Stimulated activated memory B cell treated with anti-CD40 and anti-IgM and Interleukin-4, amounts not matched to agents 10 μg/mL and 1 μg/mL and 100 μg/mL, for 72 hours (primary cell): ENCODE measurements around the gene AP4M1.
A peak's percentile ranks its signal among the peaks of the same experiment; 100 is the strongest.

Source experiments
- ATAC-seq: fragments of 150-1000 bp; cut with Tn5 transposase; 2 replicates; pipeline ENCODE4 v1.10.0; 2021
- H3K27ac Mint-ChIP-seq: one replicate; pipeline ENCODE4 v1.8.0; 2022; ENCODE audit warnings: mild to moderate bottlenecking, mixed read lengths
- H3K27me3 Mint-ChIP-seq: one replicate; pipeline ENCODE4 v1.8.0; 2022; ENCODE audit warnings: mixed read lengths
- H3K36me3 Mint-ChIP-seq: one replicate; pipeline ENCODE4 v1.8.0; 2022; ENCODE audit warnings: mixed read lengths
- H3K4me1 Mint-ChIP-seq: one replicate; pipeline ENCODE4 v1.8.0; 2022; ENCODE audit warnings: mixed read lengths
- H3K4me3 Mint-ChIP-seq: one replicate; pipeline ENCODE4 v1.8.0; 2022; ENCODE audit warnings: mild to moderate bottlenecking, moderate library complexity, mixed read lengths
- H3K9me3 Mint-ChIP-seq: one replicate; pipeline ENCODE4 v1.8.0; 2022; ENCODE audit warnings: mixed read lengths

AP4M1 gene

GRCh38 chr7:100153708-100154535, 52.5 kb downstream of the AP4M1 start:
- H3K27me3 Mint-ChIP-seq = no peaks in the 10 kb centered on the region
- peaks cover 61% of the 10 kb centered on the region for H3K4me1 Mint-ChIP-seq
- no peak overlapping the region for H3K27ac Mint-ChIP-seq

DNA sequence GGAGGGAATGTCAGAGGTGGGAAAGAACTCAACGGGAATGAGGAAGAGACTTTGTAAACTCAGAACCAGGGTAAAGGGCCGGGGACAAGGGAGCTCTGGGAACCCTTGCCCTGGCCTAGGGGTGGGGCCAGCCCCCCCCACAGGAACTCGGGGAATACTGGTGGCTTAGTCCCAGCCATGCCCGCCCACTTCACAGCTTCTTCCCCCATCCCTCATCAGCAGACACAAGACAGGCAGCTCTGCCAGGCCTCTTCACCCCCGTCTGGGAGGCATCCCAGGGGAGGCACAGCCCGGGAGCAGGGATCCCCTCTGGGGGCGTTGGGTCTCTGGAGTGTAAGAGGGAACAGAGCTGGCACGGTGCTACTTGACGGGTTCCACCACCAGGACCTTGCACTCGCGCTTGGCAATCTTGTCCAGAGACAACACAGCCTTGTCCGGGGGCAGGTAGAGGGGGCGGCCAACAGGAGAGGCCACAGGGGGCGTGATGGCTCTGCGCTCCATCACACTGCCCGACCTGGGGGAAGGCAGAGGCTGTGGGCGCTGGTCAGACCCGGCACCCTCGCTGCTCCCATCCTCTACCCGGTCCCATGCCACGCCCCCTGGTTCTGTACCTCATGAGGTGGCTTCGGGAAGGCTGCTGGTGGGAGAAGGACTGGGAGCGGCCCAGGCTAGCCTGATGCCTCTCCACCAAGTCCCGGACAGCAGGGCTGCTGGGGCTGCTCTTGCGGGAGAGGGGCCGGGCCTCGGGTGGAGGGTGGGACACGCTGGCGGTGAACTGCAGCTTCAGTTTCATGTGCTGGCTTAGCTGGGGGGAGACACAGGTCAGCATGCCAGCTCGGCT, 53.4 kb downstream of the AP4M1 start:
- ATAC-seq = no peak
- H3K36me3 Mint-ChIP-seq = peaks cover 30% of the 10 kb centered on the region
- H3K4me1 Mint-ChIP-seq = peaks cover 63% of the 10 kb centered on the region
- H3K27me3 Mint-ChIP-seq = no peaks in the 10 kb centered on the region
- no peaks in the 10 kb centered on the region for H3K9me3 Mint-ChIP-seq
- H3K27ac Mint-ChIP-seq = no peak overlapping the region
- no peak overlapping the region for H3K4me3 Mint-ChIP-seq

More at GRCh38 chr7:100153708-100154535, 52.5 kb downstream of the AP4M1 start:
- Mint-ChIP-seq H3K36me3 (peaks cover 30% of the 10 kb centered on the region), H3K9me3 (no peaks in the 10 kb centered on the region), H3K4me3 (no peak overlapping the region)
- no peak for ATAC-seq

- H3K4me3 Mint-ChIP-seq = no peak overlapping the region
- H3K27me3 Mint-ChIP-seq = no peaks in the 10 kb centered on the region
- peaks cover 22% of the 10 kb centered on the region for H3K36me3 Mint-ChIP-seq
- no peak for ATAC-seq
- H3K4me1 Mint-ChIP-seq = peaks cover 55% of the 10 kb centered on the region
- H3K27ac Mint-ChIP-seq = peak overlapping the region; percentile 82
- H3K9me3 Mint-ChIP-seq = no peaks in the 10 kb centered on the region
Measured at GRCh38 chr7:100155553-100156317, 54.3 kb downstream of the AP4M1 start.

DNA sequence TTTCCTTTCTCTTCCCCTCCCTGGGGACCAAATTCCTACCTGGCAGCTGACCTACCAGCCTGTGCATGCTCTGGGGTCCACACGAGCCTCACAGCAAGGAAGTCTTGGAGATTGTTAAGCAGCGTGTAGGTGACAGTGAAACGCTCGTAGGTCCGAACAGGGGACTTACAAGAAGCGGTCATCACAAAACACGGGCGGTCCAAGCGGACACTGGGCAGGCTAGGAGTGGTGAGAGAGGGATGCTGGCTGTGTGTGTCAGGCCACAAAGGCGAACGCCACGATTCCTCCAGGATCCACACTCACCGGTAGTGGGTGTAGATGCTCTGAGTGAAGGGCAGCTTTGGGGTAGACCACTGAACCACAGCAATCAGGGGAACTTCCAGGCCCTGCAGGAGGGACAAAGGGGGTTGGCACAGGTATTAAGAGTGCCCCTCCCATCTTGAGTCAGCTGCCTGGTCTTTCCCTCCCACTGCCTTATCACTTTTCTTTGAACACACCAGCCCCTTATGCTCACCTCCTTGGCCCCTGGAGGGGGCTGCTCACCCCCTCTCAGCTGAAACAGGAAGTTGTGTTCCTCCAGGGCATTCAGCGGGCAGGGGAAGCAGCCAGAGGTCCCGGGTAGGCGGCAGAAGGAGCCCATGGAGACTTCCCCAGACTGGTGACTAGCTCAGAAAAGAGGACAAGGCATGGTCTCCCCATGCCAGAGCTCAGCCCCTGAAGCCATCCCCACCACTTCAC, 55.1 kb downstream of the AP4M1 start:
- no peaks in the 10 kb centered on the region for H3K9me3 Mint-ChIP-seq
- H3K27me3 Mint-ChIP-seq = no peaks in the 10 kb centered on the region
- peaks cover 21% of the 10 kb centered on the region for H3K36me3 Mint-ChIP-seq
- peak; percentile 25 for ATAC-seq
- H3K4me1 Mint-ChIP-seq = peaks cover 54% of the 10 kb centered on the region
- peak overlapping the region; percentile 85 for H3K4me3 Mint-ChIP-seq
- H3K27ac Mint-ChIP-seq = peak overlapping the region; percentile 82

DNA sequence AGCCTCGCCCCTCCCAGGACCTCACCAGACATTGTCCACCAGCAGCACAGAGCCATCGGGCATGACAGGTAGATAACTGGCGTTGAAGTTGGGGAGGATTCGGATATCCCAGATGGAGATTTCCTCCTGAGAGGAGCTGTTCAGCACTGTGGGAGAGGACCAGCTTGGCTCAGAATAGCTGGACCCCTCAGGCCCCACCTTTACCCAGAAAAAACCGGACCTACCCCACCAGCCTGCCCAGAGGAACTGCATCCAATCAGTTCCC, 55.6 kb downstream of the AP4M1 start:
- Mint-ChIP-seq H3K27me3 (no peaks in the 10 kb centered on the region), H3K4me3 (peak overlapping the region; percentile 85), H3K36me3 (peaks cover 21% of the 10 kb centered on the region), H3K9me3 (no peaks in the 10 kb centered on the region), H3K27ac (peak overlapping the region; percentile 82), H3K4me1 (peaks cover 49% of the 10 kb centered on the region)
- no peak for ATAC-seq

DNA sequence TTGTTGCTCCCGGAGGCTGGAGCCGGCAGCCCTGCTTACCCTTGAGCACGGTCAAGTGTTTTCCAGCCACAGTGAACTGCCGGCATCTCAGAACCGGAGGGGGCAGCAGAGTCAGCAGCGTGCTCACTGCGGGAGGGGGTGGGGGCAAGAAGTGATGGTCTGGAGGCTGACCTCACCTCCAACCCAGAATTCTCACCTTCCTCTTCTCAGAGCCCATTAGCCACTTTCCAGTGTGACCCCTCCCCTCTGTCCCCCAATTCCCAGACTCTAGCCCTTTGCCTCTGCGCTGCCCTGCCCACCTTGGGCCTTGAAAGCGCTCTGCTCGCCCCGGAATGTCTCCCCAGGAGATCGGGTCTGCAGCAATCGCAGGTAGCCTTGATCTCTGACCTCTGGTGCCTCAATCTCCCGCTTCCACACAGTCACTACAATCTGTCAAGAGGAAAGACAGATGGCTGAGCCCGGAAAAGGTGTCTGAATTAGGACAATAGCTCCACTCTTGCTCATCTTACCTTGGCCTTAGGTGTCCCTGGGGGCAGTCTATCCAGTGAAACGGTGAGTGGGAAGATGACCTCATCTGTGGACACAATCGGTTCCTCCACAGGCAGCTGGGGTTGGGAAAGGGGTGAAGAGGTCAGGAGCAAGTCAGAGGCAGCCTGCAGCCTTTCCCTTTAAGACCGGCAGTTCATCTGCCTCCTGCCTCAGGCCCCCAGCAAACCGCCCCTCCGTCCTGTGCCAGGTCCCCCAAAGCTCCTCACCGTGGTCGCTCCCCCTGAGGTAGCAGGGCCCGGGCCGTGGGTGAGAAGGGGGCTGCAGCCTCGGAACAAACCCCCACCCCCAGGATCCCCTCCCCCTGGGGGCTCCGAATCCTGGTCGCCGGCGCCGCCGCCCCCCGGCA, 56.1 kb downstream of the AP4M1 start:
- Mint-ChIP-seq H3K9me3 (no peaks in the 10 kb centered on the region), H3K27me3 (no peaks in the 10 kb centered on the region), H3K4me1 (peaks cover 46% of the 10 kb centered on the region), H3K4me3 (peak overlapping the region; percentile 85), H3K27ac (peak overlapping the region; percentile 82), H3K36me3 (peaks cover 16% of the 10 kb centered on the region)
- ATAC-seq = peak; percentile 21
